ENCODE data around the gene TEX29.

TEX29 gene

DNA sequence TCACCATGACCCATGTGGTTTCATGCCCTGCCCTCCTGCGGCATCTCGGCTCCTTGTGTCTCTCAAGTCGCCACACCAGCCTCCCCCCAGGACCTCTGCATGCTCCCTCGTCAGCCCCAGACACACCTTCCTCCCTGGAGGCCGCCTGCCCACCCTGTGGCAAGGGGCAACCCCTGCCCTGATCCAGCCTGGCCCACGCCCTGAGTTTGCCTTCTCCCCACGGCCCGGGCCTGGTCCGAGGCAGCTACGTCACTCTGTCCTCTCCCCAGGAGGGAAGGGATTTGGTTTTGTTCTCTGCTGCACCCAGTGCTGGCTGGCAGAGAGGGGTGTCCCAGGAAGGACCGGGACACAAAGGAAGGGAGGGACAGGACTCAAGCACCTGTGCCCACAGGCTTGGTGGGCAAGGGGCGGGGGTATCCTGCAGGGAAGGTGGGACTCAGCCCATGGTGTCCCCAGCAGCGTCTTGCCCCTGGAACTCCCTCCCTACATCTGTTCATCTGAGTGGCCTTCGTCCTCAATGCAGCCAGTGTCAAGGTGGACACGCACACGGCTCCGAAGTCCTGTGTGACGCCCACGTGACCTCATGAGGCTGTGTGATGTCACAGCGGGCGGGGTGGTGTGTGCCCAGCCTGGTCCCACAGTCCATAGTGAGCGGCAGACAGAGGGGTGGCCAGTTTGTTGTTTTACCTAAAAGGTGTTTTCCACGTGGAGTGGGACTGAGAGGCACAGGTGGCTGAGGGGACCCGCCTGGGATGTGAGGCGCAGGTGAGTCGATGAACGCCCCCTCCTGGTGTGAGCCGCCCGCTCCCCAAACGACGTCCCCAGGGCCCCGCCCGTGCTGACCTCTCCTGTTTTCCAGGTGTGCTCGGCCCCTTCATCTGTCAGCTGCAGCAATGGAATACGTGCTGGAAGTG lies at the start of gene TEX29:
Gene TEX29, plus strand, starts transcription at position 645 of the 914 bp plus-strand sequence. Its CDS starts 249 bp downstream, at position 894.
- no peak within 1 kb of the TSS for H3K27ac ChIP-seq (ENCODE audit: extremely low read depth, low read depth, low read length)
- TF ChIP-seq ZFP3 (tag by site-specific recombination; IDR thresholded peaks at IDR 0.05; ENCODE audit: low read depth): no peak
- TF ChIP-seq ZNF660 (tag by site-specific recombination; IDR thresholded peaks at IDR 0.05): no peak
- no peak for TF ChIP-seq YY1 (tag by site-specific recombination; IDR thresholded peaks at IDR 0.05)
- no peak for TF ChIP-seq ZNF292 (tag by site-specific recombination; IDR thresholded peaks at IDR 0.05; ENCODE audit: borderline replicate concordance, low read depth)
- TF ChIP-seq, protein P1, sequence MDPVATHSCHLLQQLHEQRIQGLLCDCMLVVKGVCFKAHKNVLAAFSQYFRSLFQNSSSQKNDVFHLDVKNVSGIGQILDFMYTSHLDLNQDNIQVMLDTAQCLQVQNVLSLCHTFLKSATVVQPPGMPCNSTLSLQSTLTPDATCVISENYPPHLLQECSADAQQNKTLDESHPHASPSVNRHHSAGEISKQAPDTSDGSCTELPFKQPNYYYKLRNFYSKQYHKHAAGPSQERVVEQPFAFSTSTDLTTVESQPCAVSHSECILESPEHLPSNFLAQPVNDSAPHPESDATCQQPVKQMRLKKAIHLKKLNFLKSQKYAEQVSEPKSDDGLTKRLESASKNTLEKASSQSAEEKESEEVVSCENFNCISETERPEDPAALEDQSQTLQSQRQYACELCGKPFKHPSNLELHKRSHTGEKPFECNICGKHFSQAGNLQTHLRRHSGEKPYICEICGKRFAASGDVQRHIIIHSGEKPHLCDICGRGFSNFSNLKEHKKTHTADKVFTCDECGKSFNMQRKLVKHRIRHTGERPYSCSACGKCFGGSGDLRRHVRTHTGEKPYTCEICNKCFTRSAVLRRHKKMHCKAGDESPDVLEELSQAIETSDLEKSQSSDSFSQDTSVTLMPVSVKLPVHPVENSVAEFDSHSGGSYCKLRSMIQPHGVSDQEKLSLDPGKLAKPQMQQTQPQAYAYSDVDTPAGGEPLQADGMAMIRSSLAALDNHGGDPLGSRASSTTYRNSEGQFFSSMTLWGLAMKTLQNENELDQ (tag by site-specific recombination; IDR thresholded peaks at IDR 0.05; ENCODE audit: low read depth): no peak
- TF ChIP-seq RBAK (tag by site-specific recombination; IDR thresholded peaks at IDR 0.05): no peak
- no peak for TF ChIP-seq TCF7L2 (IDR thresholded peaks at IDR 0.05; ENCODE audit: borderline replicate concordance, low read depth, low read length)
- no peak for TF ChIP-seq ZNF677 (tag by site-specific recombination; IDR thresholded peaks at IDR 0.05)
- no peak for TF ChIP-seq ZNF132 (tag by site-specific recombination; IDR thresholded peaks at IDR 0.05; ENCODE audit: borderline replicate concordance)
- TF ChIP-seq HOXD13 (CRISPR knock-in tag; IDR thresholded peaks at IDR 0.05; ENCODE audit: borderline replicate concordance): no peak
- TF ChIP-seq ZFP37 (tag by site-specific recombination; IDR thresholded peaks at IDR 0.05): no peak
- TF ChIP-seq ZNF785 (tag by site-specific recombination; IDR thresholded peaks at IDR 0.05): no peak
- TF ChIP-seq PRDM1 (tag by site-specific recombination; IDR thresholded peaks at IDR 0.05): no peak
- TF ChIP-seq PRDM2 (tag by site-specific recombination; IDR thresholded peaks at IDR 0.05; ENCODE audit: borderline replicate concordance): no peak
- TF ChIP-seq ZNF549 (tag by site-specific recombination; IDR thresholded peaks at IDR 0.05): no peak
- no peak for TF ChIP-seq ZNF354C (tag by site-specific recombination; IDR thresholded peaks at IDR 0.05; ENCODE audit: borderline replicate concordance, low read depth)
- H3K4me3 ChIP-seq (ENCODE audit: low read depth, low read length): no peak within 1 kb of the TSS
- CTCF ChIA-PET: no interaction called here
- POLR2A ChIA-PET: no interaction called here
- no peaks in the 10 kb centered on the region for H3K4me1 ChIP-seq (ENCODE audit: control insufficient read depth, insufficient read depth, low read length)
- H3K36me3 ChIP-seq (ENCODE audit: control insufficient read depth in 2 of 2, insufficient read depth in 1 of 2, low read length in 2 of 2): no peaks in the 10 kb centered on the region
- H3K9me3 ChIP-seq (ENCODE audit: control insufficient read depth, insufficient read depth, low read depth, low read length): no peaks in the 10 kb centered on the region
